ENCODE measurements around the gene KLC1.

GRCh38 chr14:103718572-103718971 is 89.6 kb downstream of the KLC1 start:
- no peak for TF ChIP-seq CTCF (IDR thresholded peaks at IDR 0.05)
- no peak for TF ChIP-seq POLR2A (IDR thresholded peaks at IDR 0.05)
